Liver (tissue), 9 donors: Measurements from ENCODE around the gene CATSPERZ. TPM values are rescaled to one million over a fixed set of nuclear protein-coding genes. Genes with fewer than 3 reads are reported as not detected.
A peak's percentile ranks its signal among the peaks of the same experiment; 100 is the strongest.

ENCODE experiments used
- DNase-seq: peaks from one replicate; pipeline ENCODE4 v3.0.0-alpha.2; 2017; ENCODE audit warnings: low spot score
- H3K27ac ChIP-seq, 2 donors: one replicate each; pipeline ENCODE4 v1.7.0; 2013; ENCODE audit warnings: inconsistent platforms in 2 of 2, low read length in 2 of 2, control low read depth in 1 of 2, low read depth in 1 of 2, mild to moderate bottlenecking in 1 of 2
- H3K27me3 ChIP-seq, 4 donors: one replicate each; pipeline versions ENCODE4 v1.6.1 to v1.7.0; 2013; ENCODE audit warnings: low read length in 3 of 4, inconsistent platforms in 1 of 4, mild to moderate bottlenecking in 1 of 4, moderate library complexity in 1 of 4; ENCODE audit not compliant: control insufficient read depth in 4 of 4, insufficient read depth in 4 of 4
- H3K36me3 ChIP-seq, 4 donors: one replicate each; pipeline versions ENCODE4 v1.6.1 to v1.7.0; 2013; ENCODE audit warnings: low read length in 3 of 4, mild to moderate bottlenecking in 3 of 4, low read depth in 1 of 4, moderate library complexity in 1 of 4; ENCODE audit not compliant: control insufficient read depth in 4 of 4, insufficient read depth in 3 of 4
- H3K4me1 ChIP-seq, 4 donors: one replicate each; pipeline versions ENCODE4 v1.6.1 to v1.7.0; 2013; ENCODE audit warnings: low read length in 3 of 4, mild to moderate bottlenecking in 3 of 4, moderate library complexity in 1 of 4; ENCODE audit not compliant: control insufficient read depth in 4 of 4, insufficient read depth in 4 of 4
- H3K4me3 ChIP-seq, 3 donors: one replicate each; pipeline versions ENCODE4 v1.6.1 to v1.7.0; 2013; ENCODE audit warnings: low read length in 3 of 3, control low read depth in 1 of 3, low read depth in 1 of 3, mild to moderate bottlenecking in 1 of 3
- H3K9ac ChIP-seq, 2 donors: one replicate each; pipeline ENCODE4 v1.7.0; 2013; ENCODE audit warnings: low read length in 2 of 2, mild to moderate bottlenecking in 2 of 2, moderate library complexity in 2 of 2, control low read depth in 1 of 2, low read depth in 1 of 2
- H3K9me3 ChIP-seq, 4 donors: one replicate each; pipeline versions ENCODE4 v1.6.1 to v1.7.0; 2013; ENCODE audit warnings: low read length in 3 of 4; ENCODE audit not compliant: control insufficient read depth in 4 of 4
- CTCF ChIP-seq: fragments of 150-350 bp; IDR thresholded peaks from 2 replicates; pipeline ENCODE4 v1.5.1; 2017; ENCODE audit warnings: improper control_type of control experiment, low read depth, low read length; ENCODE audit not compliant: missing input control
- EGR1 ChIP-seq, 2 donors: IDR thresholded peaks; 2 replicates each; pipeline ENCODE4 v1.6.1; 2016 to 2018; ENCODE audit warnings: antibody characterized with exemption in 2 of 2, low read depth in 2 of 2
- FOXA1 ChIP-seq: IDR thresholded peaks from 2 replicates; pipeline ENCODE4 v1.6.1; 2016; ENCODE audit warnings: antibody characterized with exemption
- GABPA ChIP-seq, 2 donors: IDR thresholded peaks in 1 of 2; conservative IDR thresholded peaks in 1 of 2; 2 replicates each; pipeline ENCODE4 v1.6.1; 2016; ENCODE audit warnings: antibody characterized with exemption in 2 of 2, mild to moderate bottlenecking in 1 of 2, moderate library complexity in 1 of 2
- HNF4A ChIP-seq, 2 donors: conservative IDR thresholded peaks; 2 replicates each; pipeline ENCODE4 v1.6.1; 2016; ENCODE audit warnings: antibody characterized with exemption in 2 of 2, mild to moderate bottlenecking in 2 of 2
- HNF4G ChIP-seq: IDR thresholded peaks from 2 replicates; pipeline ENCODE4 v1.6.1; 2016; ENCODE audit warnings: antibody characterized with exemption
- JUND ChIP-seq, 2 donors: IDR thresholded peaks; 2 replicates each; pipeline ENCODE4 v1.6.1; 2016; ENCODE audit warnings: antibody characterized with exemption in 2 of 2
- MAX ChIP-seq: IDR thresholded peaks from 2 replicates; pipeline ENCODE4 v1.6.1; 2016; ENCODE audit warnings: antibody characterized with exemption
- NR2F2 ChIP-seq: IDR thresholded peaks from 2 replicates; pipeline ENCODE4 v1.6.1; 2016; ENCODE audit warnings: antibody characterized with exemption
- RXRA ChIP-seq, 2 donors: IDR thresholded peaks; 2 replicates each; pipeline ENCODE4 v1.6.1; 2017 to 2018; ENCODE audit warnings: antibody characterized with exemption in 2 of 2, mild to moderate bottlenecking in 1 of 2
- SP1 ChIP-seq: IDR thresholded peaks from 2 replicates; pipeline ENCODE4 v1.6.1; 2018; ENCODE audit warnings: antibody characterized with exemption, mild to moderate bottlenecking
- TAF1 ChIP-seq: conservative IDR thresholded peaks from 2 replicates; pipeline ENCODE4 v1.6.1; 2016; ENCODE audit warnings: antibody characterized with exemption, mild to moderate bottlenecking
- YY1 ChIP-seq: IDR thresholded peaks from 2 replicates; pipeline ENCODE4 v1.6.1; 2016; ENCODE audit warnings: antibody characterized with exemption, mild to moderate bottlenecking
- WGBS: extraction: QIAGEN DNeasy Blood & Tissue Kit; methylation state at CpG from one replicate; pipeline ENCODE4 v1.1.7; 2013; 5-methylcytosine and 5-hydroxymethylcytosine counted together
- polyA plus RNA-seq, 2 donors: library from polyadenylated mRNA; stranded (reverse) in 1 of 2; unstranded in 1 of 2; fragments of 200-250 nt in 1 of 2; fragments of >200 nt in 1 of 2; fragmentation: Nextera tagmentation in 1 of 2; extraction: Ambion mirVana in 1 of 2; gene quantifications; one replicate each; pipeline versions ENCODE4 v1.2.1 to v1.2.3, GENCODE V29; 2013 to 2015
- total RNA-seq, 2 donors: library from RNA; depleted of rRNA; stranded (reverse); fragments of >200 nt; gene quantifications; one replicate each; pipeline ENCODE4 v1.2.3, GENCODE V29; 2014
- TF ChIP-seq, protein P1 (sequence below): IDR thresholded peaks from 2 replicates; pipeline ENCODE4 v1.6.1; 2016; ENCODE audit warnings: antibody characterized with exemption
- TF ChIP-seq, protein P2 (sequence below): IDR thresholded peaks from 2 replicates; pipeline ENCODE4 v1.6.1; 2016; ENCODE audit warnings: antibody characterized with exemption, mild to moderate bottlenecking
- TF ChIP-seq, protein P3 (sequence below): IDR thresholded peaks from 2 replicates; pipeline ENCODE4 v1.6.1; 2016; ENCODE audit warnings: antibody characterized with exemption
- donor health status: healthy.
- donor health status: healthy.
- donor health status: healthy.
- donor health status: healthy.
- donor health status: healthy.

CATSPERZ gene
- total and polyA plus RNA-seq, 4 donors: 0.42 TPM; not detected in 3

- H3K27ac ChIP-seq: peak overlapping the region; percentile 94 to 98
- H3K9me3 ChIP-seq: no peaks in the 10 kb centered on the region
- 12% methylated on average over 9 of the region's 9 CpGs for WGBS
- peak overlapping the region; percentile 76 to 90 (median 85) for H3K4me3 ChIP-seq
- H3K9ac ChIP-seq: peak overlapping the region; percentile 52 to 87
- peaks cover 5 to 46% (median 32%) of the 10 kb centered on the region in 4 donors for H3K4me1 ChIP-seq
- TF ChIP-seq JUND (IDR thresholded peaks at IDR 0.05) (no peak), MAX (no peak), GABPA (IDR thresholded peaks at IDR 0.05 in 1 of 2, conservative IDR thresholded peaks at IDR 0.05 in 1 of 2) (no peak), YY1 (no peak), HNF4G (no peak), HNF4A (conservative IDR thresholded peaks at IDR 0.05) (no peak), FOXA1 (no peak), NR2F2 (no peak), TAF1 (no peak), EGR1 (IDR thresholded peaks at IDR 0.05; ENCODE audit: low read depth in 2 of 2) (no peak), CTCF (no peak), SP1 (no peak), RXRA (IDR thresholded peaks at IDR 0.05) (no peak)
- TF ChIP-seq, protein P1, sequence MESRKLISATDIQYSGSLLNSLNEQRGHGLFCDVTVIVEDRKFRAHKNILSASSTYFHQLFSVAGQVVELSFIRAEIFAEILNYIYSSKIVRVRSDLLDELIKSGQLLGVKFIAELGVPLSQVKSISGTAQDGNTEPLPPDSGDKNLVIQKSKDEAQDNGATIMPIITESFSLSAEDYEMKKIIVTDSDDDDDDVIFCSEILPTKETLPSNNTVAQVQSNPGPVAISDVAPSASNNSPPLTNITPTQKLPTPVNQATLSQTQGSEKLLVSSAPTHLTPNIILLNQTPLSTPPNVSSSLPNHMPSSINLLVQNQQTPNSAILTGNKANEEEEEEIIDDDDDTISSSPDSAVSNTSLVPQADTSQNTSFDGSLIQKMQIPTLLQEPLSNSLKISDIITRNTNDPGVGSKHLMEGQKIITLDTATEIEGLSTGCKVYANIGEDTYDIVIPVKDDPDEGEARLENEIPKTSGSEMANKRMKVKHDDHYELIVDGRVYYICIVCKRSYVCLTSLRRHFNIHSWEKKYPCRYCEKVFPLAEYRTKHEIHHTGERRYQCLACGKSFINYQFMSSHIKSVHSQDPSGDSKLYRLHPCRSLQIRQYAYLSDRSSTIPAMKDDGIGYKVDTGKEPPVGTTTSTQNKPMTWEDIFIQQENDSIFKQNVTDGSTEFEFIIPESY: no peak
- TF ChIP-seq, protein P2, sequence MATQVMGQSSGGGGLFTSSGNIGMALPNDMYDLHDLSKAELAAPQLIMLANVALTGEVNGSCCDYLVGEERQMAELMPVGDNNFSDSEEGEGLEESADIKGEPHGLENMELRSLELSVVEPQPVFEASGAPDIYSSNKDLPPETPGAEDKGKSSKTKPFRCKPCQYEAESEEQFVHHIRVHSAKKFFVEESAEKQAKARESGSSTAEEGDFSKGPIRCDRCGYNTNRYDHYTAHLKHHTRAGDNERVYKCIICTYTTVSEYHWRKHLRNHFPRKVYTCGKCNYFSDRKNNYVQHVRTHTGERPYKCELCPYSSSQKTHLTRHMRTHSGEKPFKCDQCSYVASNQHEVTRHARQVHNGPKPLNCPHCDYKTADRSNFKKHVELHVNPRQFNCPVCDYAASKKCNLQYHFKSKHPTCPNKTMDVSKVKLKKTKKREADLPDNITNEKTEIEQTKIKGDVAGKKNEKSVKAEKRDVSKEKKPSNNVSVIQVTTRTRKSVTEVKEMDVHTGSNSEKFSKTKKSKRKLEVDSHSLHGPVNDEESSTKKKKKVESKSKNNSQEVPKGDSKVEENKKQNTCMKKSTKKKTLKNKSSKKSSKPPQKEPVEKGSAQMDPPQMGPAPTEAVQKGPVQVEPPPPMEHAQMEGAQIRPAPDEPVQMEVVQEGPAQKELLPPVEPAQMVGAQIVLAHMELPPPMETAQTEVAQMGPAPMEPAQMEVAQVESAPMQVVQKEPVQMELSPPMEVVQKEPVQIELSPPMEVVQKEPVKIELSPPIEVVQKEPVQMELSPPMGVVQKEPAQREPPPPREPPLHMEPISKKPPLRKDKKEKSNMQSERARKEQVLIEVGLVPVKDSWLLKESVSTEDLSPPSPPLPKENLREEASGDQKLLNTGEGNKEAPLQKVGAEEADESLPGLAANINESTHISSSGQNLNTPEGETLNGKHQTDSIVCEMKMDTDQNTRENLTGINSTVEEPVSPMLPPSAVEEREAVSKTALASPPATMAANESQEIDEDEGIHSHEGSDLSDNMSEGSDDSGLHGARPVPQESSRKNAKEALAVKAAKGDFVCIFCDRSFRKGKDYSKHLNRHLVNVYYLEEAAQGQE: no peak
- TF ChIP-seq, protein P3, sequence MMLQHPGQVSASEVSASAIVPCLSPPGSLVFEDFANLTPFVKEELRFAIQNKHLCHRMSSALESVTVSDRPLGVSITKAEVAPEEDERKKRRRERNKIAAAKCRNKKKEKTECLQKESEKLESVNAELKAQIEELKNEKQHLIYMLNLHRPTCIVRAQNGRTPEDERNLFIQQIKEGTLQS: no peak
- H3K27me3 ChIP-seq: no peaks in the 10 kb centered on the region
- H3K36me3 ChIP-seq: no peaks in the 10 kb centered on the region
- DNase-seq: no peak
Measured at GRCh38 chr11:64306563-64306875, 6.4 kb downstream of the CATSPERZ start.
